ENCODE results near the gene ADIPOR1.

The ADIPOR1 gene

GRCh38 chr1:202951437-202951836 is 6.7 kb downstream of the ADIPOR1 start:
- no peak for TF ChIP-seq FOXP2 (optimal IDR thresholded peaks at IDR 0.05; ENCODE audit: borderline replicate concordance, extremely low read depth, extremely low read length, insufficient read depth)
- TF ChIP-seq POLR2AphosphoS5 (IDR thresholded peaks at IDR 0.05; ENCODE audit: low read depth, low read length) = no peak
- TF ChIP-seq REST (IDR thresholded peaks at IDR 0.05; ENCODE audit: insufficient read depth in 1 of 2, low read depth in 2 of 2, low read length in 2 of 2) = no peak
- no peak for TF ChIP-seq SIN3A (IDR thresholded peaks at IDR 0.05; ENCODE audit: borderline replicate concordance, insufficient read depth, low read length)

- TF ChIP-seq REST (IDR thresholded peaks at IDR 0.05; ENCODE audit: insufficient read depth in 1 of 2, low read depth in 2 of 2, low read length in 2 of 2) = no peak
- TF ChIP-seq SIN3A (IDR thresholded peaks at IDR 0.05; ENCODE audit: borderline replicate concordance, insufficient read depth, low read length) = no peak
- TF ChIP-seq POLR2AphosphoS5 (IDR thresholded peaks at IDR 0.05; ENCODE audit: low read depth, low read length) = no peak
- no peak for TF ChIP-seq FOXP2 (optimal IDR thresholded peaks at IDR 0.05; ENCODE audit: borderline replicate concordance, extremely low read depth, extremely low read length, insufficient read depth)
- TF ChIP-seq TAF1 (IDR thresholded peaks at IDR 0.05; ENCODE audit: borderline replicate concordance, insufficient read depth, low read length) = no peak
Measured at GRCh38 chr1:202945483-202945882, 12.6 kb downstream of the ADIPOR1 start.

- TF ChIP-seq REST (IDR thresholded peaks at IDR 0.05; ENCODE audit: insufficient read depth in 1 of 2, low read depth in 2 of 2, low read length in 2 of 2) (no peak), FOXP2 (optimal IDR thresholded peaks at IDR 0.05; ENCODE audit: borderline replicate concordance, extremely low read depth, extremely low read length, insufficient read depth) (no peak), POLR2AphosphoS5 (IDR thresholded peaks at IDR 0.05; ENCODE audit: low read depth, low read length) (no peak), SIN3A (IDR thresholded peaks at IDR 0.05; ENCODE audit: borderline replicate concordance, insufficient read depth, low read length) (no peak), TAF1 (IDR thresholded peaks at IDR 0.05; ENCODE audit: borderline replicate concordance, insufficient read depth, low read length) (no peak)
Measured at GRCh38 chr1:202944438-202944921, 13.6 kb downstream of the ADIPOR1 start.

GRCh38 chr1:202942426-202942825 is 15.7 kb downstream of the ADIPOR1 start:
- TF ChIP-seq SIN3A (IDR thresholded peaks at IDR 0.05; ENCODE audit: borderline replicate concordance, insufficient read depth, low read length) = no peak

- no peak for TF ChIP-seq SIN3A (IDR thresholded peaks at IDR 0.05; ENCODE audit: borderline replicate concordance, insufficient read depth, low read length)
- no peak for TF ChIP-seq FOXP2 (optimal IDR thresholded peaks at IDR 0.05; ENCODE audit: borderline replicate concordance, extremely low read depth, extremely low read length, insufficient read depth)
- TF ChIP-seq REST (IDR thresholded peaks at IDR 0.05; ENCODE audit: insufficient read depth in 1 of 2, low read depth in 2 of 2, low read length in 2 of 2) = no peak
- no peak for TF ChIP-seq POLR2AphosphoS5 (IDR thresholded peaks at IDR 0.05; ENCODE audit: low read depth, low read length)
- no peak for TF ChIP-seq TAF1 (IDR thresholded peaks at IDR 0.05; ENCODE audit: borderline replicate concordance, insufficient read depth, low read length)
Measured at GRCh38 chr1:202941372-202941771, 16.7 kb downstream of the ADIPOR1 start.

Data from PFSK-1 (cell line).